ENCODE data around the gene VDR.
"Not testable (repeated sequence)": the region's sequence is repeated elsewhere in the genome, so short reads cannot be mapped to it uniquely, and the experiment has no call there.

VDR gene

DNA sequence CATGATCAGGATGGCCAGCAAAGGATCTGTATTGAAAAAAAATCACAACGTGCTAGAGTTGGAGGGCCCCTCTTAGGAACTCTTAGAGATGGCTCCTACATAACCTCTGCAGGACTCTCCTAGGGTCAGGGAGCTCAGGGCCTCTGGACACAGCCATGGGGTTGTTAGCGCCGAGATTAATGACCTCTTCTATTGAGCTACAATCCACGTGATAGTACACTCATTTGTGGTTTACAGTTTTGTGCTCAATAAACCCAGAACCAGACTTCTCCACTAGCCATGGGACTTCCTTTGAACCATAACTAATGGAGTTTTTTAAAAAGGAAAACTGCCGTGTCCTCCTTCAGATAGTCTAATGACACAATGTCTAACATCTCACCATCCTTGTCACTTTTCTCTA is 55.5 kb downstream of the VDR start:
- DNase-seq (ENCODE audit: insufficient read length, low spot score) (no peak), FAIRE-seq (no peak)
- TF ChIP-seq POLR2A (IDR thresholded peaks at IDR 0.05; ENCODE audit: low read depth, low read length) (no peak), TAF1 (IDR thresholded peaks at IDR 0.05; ENCODE audit: low read depth, low read length) (no peak), SPI1 (IDR thresholded peaks at IDR 0.05; ENCODE audit: low read depth, low read length) (no peak), POLR2AphosphoS5 (IDR thresholded peaks at IDR 0.05; ENCODE audit: low read depth, low read length) (no peak), PAX5 (IDR thresholded peaks at IDR 0.05; ENCODE audit: insufficient read depth, low read length, severe bottlenecking) (no peak), POU2F2 (IDR thresholded peaks at IDR 0.05; ENCODE audit: low read depth, low read length) (no peak)

DNA sequence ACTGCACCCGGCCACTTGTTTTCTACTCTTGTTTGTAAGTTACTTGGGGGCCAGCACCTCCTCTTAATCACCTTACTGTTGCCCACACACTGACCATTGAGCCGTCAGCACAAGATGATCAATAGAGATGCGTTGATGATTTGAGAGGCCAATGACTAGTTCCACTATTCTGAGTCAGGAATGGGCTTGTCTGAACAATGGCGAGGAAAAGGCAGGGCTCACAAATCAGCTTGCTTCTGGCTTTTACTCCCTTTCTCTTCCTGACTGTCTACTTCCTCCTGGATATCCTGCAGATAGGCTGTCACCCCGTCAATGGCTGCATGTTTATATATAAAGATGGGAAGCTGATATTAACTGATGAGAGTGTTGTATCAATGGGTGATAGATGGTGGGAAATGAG is 55.9 kb downstream of the VDR start:
- FAIRE-seq (peak; percentile 35), DNase-seq (ENCODE audit: insufficient read length, low spot score) (no peak)
- no peak for TF ChIP-seq POU2F2 (IDR thresholded peaks at IDR 0.05; ENCODE audit: low read depth, low read length)
- no peak for TF ChIP-seq TAF1 (IDR thresholded peaks at IDR 0.05; ENCODE audit: low read depth, low read length)
- no peak for TF ChIP-seq POLR2A (IDR thresholded peaks at IDR 0.05; ENCODE audit: low read depth, low read length)
- TF ChIP-seq SPI1 (IDR thresholded peaks at IDR 0.05; ENCODE audit: low read depth, low read length), result no peak
- no peak for TF ChIP-seq PAX5 (IDR thresholded peaks at IDR 0.05; ENCODE audit: insufficient read depth, low read length, severe bottlenecking)
- no peak for TF ChIP-seq POLR2AphosphoS5 (IDR thresholded peaks at IDR 0.05; ENCODE audit: low read depth, low read length)

DNA sequence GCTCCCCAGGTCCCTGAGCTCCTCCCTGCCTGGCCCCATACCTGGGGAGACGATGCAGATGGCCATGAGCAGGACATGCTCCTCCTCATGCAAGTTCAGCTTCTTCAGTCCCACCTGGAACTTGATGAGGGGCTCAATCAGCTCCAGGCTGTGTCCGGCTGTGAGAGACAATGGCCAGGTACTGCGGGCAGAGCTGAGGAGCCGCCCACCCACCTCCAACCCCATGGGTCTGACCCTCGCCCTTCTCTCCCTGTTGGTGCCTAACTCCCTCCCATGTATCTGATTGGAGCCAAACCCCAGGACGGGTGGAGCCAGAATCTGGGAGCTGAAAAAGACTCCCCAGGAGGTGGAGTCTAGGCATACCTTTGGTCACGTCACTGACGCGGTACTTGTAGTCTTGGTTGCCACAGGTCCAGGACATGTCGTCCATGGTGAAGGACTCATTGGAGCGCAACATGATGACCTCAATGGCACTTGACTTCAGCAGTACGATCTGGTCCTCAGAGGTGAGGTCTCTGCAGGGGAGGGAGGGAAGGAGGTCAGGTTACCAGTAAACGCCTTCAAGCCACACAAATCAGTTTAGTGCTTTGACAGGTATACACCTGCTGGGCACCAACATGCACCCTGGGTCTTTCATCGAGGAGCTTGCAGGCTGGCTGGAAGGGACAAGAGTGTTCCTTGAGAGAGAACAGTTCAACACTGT is 58.3 kb downstream of the VDR start:
- FAIRE-seq, result no peak
- TF ChIP-seq POU2F2 (IDR thresholded peaks at IDR 0.05; ENCODE audit: low read depth, low read length), result no peak
- TF ChIP-seq TAF1 (IDR thresholded peaks at IDR 0.05; ENCODE audit: low read depth, low read length), result no peak
- TF ChIP-seq SPI1 (IDR thresholded peaks at IDR 0.05; ENCODE audit: low read depth, low read length), result no peak
- no peak for TF ChIP-seq POLR2A (IDR thresholded peaks at IDR 0.05; ENCODE audit: low read depth, low read length)
- no peak for TF ChIP-seq PAX5 (IDR thresholded peaks at IDR 0.05; ENCODE audit: insufficient read depth, low read length, severe bottlenecking)
- TF ChIP-seq POLR2AphosphoS5 (IDR thresholded peaks at IDR 0.05; ENCODE audit: low read depth, low read length), result no peak
- DNase-seq (ENCODE audit: insufficient read length, low spot score), result no peak

DNA sequence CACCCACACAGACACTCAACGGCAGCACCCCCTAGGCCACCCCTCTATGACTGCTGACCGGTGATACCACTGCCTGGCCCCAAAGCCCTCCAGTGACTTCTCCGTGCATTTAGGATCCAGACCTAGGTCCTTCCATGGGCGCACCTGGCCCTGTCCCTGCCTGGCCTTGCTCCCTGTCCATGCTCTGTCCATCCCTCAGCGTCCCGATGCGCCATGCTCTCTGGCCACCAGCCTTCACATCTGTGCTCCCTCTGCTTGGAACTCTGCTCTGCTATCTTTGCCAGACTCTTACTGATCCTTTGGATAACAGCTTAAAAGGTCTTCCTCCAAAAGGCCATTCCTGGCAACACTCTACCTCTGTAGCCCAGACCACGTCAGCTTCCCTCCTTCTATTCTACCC is 59.7 kb downstream of the VDR start:
- FAIRE-seq, result no peak

DNA sequence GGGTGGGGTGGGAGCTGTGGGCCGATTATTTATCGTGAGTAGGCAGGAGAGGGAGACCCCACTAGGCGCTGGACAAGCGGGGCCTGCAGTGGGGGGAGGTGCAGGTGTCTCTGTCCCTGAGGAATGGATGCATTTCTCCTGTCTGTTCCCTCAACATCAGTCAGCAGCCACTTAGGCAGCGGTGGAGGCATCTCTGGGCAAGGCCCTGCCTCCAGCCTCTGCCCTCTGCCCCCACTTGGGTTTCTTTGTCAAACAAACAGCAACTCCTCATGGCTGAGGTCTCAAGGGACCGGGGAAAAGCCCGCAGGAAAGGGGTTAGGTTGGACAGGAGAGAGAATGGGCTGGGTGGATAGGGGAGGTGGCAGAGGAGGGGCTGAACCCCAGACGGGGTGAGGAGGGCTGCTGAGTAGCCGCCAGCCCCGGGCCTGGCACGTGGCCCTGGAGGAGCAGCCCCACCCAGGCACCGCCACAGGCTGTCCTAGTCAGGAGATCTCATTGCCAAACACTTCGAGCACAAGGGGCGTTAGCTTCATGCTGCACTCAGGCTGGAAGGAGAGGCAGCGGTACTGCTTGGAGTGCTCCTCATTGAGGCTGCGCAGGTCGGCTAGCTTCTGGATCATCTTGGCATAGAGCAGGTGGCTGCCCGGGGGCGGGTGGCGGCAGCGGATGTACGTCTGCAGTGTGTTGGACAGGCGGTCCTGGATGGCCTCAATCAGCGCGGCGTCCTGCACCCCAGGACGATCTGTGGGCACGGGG is 60.4 kb downstream of the VDR start:
- TF ChIP-seq POLR2A (IDR thresholded peaks at IDR 0.05; ENCODE audit: low read depth, low read length) (no peak), POLR2AphosphoS5 (IDR thresholded peaks at IDR 0.05; ENCODE audit: low read depth, low read length) (no peak), SPI1 (IDR thresholded peaks at IDR 0.05; ENCODE audit: low read depth, low read length) (no peak), TAF1 (IDR thresholded peaks at IDR 0.05; ENCODE audit: low read depth, low read length) (no peak), PAX5 (IDR thresholded peaks at IDR 0.05; ENCODE audit: insufficient read depth, low read length, severe bottlenecking) (no peak), POU2F2 (IDR thresholded peaks at IDR 0.05; ENCODE audit: low read depth, low read length) (no peak)
- DNase-seq (ENCODE audit: insufficient read length, low spot score) (no peak), FAIRE-seq (no peak)

More for the DNA sequence above, 59.7 kb downstream of the VDR start:
- no peak for DNase-seq (ENCODE audit: insufficient read length, low spot score)
- TF ChIP-seq POLR2A (IDR thresholded peaks at IDR 0.05; ENCODE audit: low read depth, low read length) (no peak), TAF1 (IDR thresholded peaks at IDR 0.05; ENCODE audit: low read depth, low read length) (no peak), SPI1 (IDR thresholded peaks at IDR 0.05; ENCODE audit: low read depth, low read length) (no peak), POLR2AphosphoS5 (IDR thresholded peaks at IDR 0.05; ENCODE audit: low read depth, low read length) (no peak), PAX5 (IDR thresholded peaks at IDR 0.05; ENCODE audit: insufficient read depth, low read length, severe bottlenecking) (no peak), POU2F2 (IDR thresholded peaks at IDR 0.05; ENCODE audit: low read depth, low read length) (no peak)

DNA sequence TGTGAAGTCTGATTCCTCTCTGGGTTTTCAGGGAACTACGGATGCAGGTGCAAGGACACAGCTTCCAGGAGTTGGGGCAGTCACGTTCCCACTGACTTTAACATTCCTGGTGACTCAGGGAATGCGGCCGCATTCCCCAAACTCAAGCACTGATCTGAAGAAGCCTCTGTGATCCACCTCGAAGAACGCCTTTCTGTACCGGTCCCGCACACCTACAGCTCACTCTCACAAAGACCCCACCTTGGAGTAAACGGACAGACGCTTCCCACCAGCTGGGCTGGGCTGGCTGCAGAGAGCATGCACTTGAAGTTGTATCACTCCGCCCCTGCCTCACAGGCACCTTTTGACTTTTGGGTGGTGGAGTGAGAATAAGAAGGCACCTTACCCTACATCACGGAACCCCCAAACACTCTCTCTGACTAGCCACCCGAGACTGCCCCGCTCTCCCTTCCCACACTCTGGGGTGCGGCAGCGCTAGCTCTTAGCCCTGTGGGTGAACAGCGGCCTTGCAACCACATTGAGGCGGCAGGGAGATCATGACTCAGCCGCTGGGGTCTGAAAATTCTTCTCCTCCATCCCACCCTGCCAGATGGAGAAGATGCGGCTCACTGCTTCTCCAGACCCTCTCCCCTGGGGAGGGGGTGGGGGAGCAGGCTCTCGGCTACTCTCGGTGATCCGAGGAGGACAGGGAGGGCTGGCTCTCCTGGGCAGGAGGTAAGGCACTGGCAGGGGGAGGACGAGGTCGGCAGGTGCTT is 61.4 kb downstream of the VDR start:
- TF ChIP-seq SPI1 (IDR thresholded peaks at IDR 0.05; ENCODE audit: low read depth, low read length), result no peak
- no peak for TF ChIP-seq POLR2A (IDR thresholded peaks at IDR 0.05; ENCODE audit: low read depth, low read length)
- TF ChIP-seq POU2F2 (IDR thresholded peaks at IDR 0.05; ENCODE audit: low read depth, low read length), result no peak
- FAIRE-seq (no peak), DNase-seq (ENCODE audit: insufficient read length, low spot score) (no peak)

DNA sequence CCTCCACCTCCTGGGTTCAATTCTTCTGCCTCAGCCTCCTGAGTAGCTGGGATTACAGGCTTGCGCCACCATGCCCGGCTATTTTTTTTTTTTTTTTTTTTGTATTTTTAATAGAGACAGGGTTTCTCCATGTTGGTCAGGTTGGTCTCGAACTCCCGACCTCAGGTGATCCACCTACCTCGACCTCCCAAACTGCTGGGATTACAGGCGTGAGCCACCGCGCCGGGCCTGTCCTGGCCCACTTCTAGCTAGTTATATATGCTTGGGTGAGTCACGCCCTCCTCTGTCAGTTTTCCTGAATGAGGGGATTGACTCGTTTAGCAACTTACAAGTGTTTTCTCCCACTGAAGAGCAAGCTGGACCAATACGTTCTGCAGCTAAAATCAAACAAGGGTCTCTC is 62.3 kb downstream of the VDR start:
- FAIRE-seq; DNase-seq (ENCODE audit: insufficient read length, low spot score): not testable (repeated sequence)

DNA sequence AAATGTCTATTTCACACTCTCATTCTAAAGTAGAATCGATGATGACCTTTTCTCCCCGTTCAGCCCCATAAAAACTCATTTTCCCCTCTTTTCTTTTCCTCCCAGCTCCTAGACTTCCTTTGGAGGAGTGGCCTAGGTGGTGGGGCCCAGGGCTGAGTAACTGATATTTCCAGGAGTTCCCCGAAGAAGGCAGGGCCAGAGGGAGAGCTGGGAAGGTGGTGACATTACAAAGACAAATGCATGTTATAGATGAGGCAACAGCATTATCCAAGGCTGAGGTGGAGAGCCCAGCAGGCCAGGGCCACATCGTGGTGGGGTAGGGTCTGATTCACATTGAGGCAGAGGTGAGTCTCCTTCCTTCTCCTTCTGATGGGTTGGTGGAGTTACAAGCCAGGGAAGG is 62.9 kb downstream of the VDR start:
- no peak for TF ChIP-seq POLR2A (IDR thresholded peaks at IDR 0.05; ENCODE audit: low read depth, low read length)
- no peak for TF ChIP-seq PAX5 (IDR thresholded peaks at IDR 0.05; ENCODE audit: insufficient read depth, low read length, severe bottlenecking)
- no peak for TF ChIP-seq POU2F2 (IDR thresholded peaks at IDR 0.05; ENCODE audit: low read depth, low read length)
- TF ChIP-seq POLR2AphosphoS5 (IDR thresholded peaks at IDR 0.05; ENCODE audit: low read depth, low read length), result no peak
- no peak for FAIRE-seq
- no peak for DNase-seq (ENCODE audit: insufficient read length, low spot score)

DNA sequence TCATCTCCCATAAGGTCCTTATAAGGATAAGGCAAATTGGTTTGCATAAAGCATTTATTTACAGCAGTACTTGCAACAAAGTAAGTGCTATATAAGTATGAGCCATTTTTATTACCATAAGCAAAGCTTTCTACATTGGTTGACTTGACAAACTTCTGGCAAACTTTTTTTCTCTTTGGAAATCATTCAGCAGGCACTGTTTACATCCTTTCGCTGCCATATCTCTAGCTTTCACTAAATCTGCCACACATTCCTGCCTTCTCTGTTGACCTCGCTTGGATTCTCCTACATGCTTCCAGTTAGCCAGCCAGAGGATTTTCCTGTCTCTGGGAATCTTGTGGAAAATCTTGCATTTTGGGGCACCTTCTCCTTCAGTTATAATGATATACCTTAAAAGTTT is 63.3 kb downstream of the VDR start:
- FAIRE-seq, result no peak
- no peak for DNase-seq (ENCODE audit: insufficient read length, low spot score)

More for the DNA sequence above, 63.3 kb downstream of the VDR start:
- no peak for TF ChIP-seq PAX5 (IDR thresholded peaks at IDR 0.05; ENCODE audit: insufficient read depth, low read length, severe bottlenecking)
- no peak for TF ChIP-seq SPI1 (IDR thresholded peaks at IDR 0.05; ENCODE audit: low read depth, low read length)
- TF ChIP-seq POU2F2 (IDR thresholded peaks at IDR 0.05; ENCODE audit: low read depth, low read length), result no peak
- no peak for TF ChIP-seq POLR2AphosphoS5 (IDR thresholded peaks at IDR 0.05; ENCODE audit: low read depth, low read length)
- TF ChIP-seq POLR2A (IDR thresholded peaks at IDR 0.05; ENCODE audit: low read depth, low read length), result no peak
- no peak for TF ChIP-seq TAF1 (IDR thresholded peaks at IDR 0.05; ENCODE audit: low read depth, low read length)
